Measurements from ENCODE around the gene LRRTM4.

Gene LRRTM4

GRCh38 chr2:77301441-77301840 is 220.7 kb downstream of the LRRTM4 start:
- H2AFZ ChIP-seq (ENCODE audit: low read depth, low read length), result no peak overlapping the region
- H3K27me3 ChIP-seq (ENCODE audit: low read depth, low read length), result no peaks in the 10 kb centered on the region
- H3K36me3 ChIP-seq (replicated peaks; ENCODE audit: low read depth, low read length), result no peaks in the 10 kb centered on the region
- H4K20me1 ChIP-seq (ENCODE audit: insufficient read depth, low read length), result no peaks in the 10 kb centered on the region
- no peak overlapping the region for H3K27ac ChIP-seq (ENCODE audit: low read length)
- no peak overlapping the region for H3K4me3 ChIP-seq (ENCODE audit: low read length)
- no peaks in the 10 kb centered on the region for H3K4me1 ChIP-seq (ENCODE audit: low read length)
- no peaks in the 10 kb centered on the region for H3K79me2 ChIP-seq (ENCODE audit: low read length)
- no peak overlapping the region for H3K9ac ChIP-seq (ENCODE audit: low read length)
- TF ChIP-seq CTCF (IDR thresholded peaks at IDR 0.05; ENCODE audit: low read depth, low read length) (no peak), EZH2phosphoT487 (IDR thresholded peaks at IDR 0.05; ENCODE audit: low read depth) (no peak)
- H3K9me3 ChIP-seq (ENCODE audit: insufficient read depth, low read length), result no peaks in the 10 kb centered on the region
- no peak overlapping the region for H3K4me2 ChIP-seq (ENCODE audit: low read length)

- Histone ChIP-seq H4K20me1 (ENCODE audit: insufficient read depth, low read length) (no peaks in the 10 kb centered on the region), H3K9me3 (ENCODE audit: insufficient read depth, low read length) (no peaks in the 10 kb centered on the region), H3K4me1 (ENCODE audit: low read length) (no peaks in the 10 kb centered on the region), H3K36me3 (replicated peaks; ENCODE audit: low read depth, low read length) (no peaks in the 10 kb centered on the region), H3K27ac (ENCODE audit: low read length) (no peak overlapping the region), H3K27me3 (ENCODE audit: low read depth, low read length) (no peaks in the 10 kb centered on the region), H3K9ac (ENCODE audit: low read length) (no peak overlapping the region), H3K4me2 (ENCODE audit: low read length) (no peak overlapping the region), H3K79me2 (ENCODE audit: low read length) (no peaks in the 10 kb centered on the region), H3K4me3 (ENCODE audit: low read length) (no peak overlapping the region), H2AFZ (ENCODE audit: low read depth, low read length) (no peak overlapping the region)
- TF ChIP-seq EZH2phosphoT487 (IDR thresholded peaks at IDR 0.05; ENCODE audit: low read depth) (no peak), CTCF (IDR thresholded peaks at IDR 0.05; ENCODE audit: low read depth, low read length) (no peak)
Observed at GRCh38 chr2:77296791-77297190, 225.4 kb downstream of the LRRTM4 start.

DNA sequence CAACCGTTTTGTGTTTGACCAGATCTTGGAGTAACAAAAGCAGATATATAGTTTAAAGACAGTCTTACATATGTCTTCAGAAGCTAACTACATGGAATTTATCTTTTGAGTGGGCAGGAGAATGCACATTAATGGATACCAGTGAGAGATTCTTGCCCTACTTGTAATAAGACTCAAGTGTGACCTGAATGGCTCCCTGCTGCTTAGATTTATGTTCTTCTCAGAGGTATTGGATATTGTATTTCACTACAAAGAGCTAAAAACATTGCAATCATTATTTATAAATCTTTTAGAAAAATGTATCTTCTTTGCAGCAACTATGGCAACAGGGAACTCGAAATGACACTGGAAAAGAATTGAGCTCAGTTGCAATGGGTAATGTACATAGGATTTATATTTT is 227.7 kb downstream of the LRRTM4 start:
- H3K4me1 ChIP-seq (ENCODE audit: low read length), result no peaks in the 10 kb centered on the region
- TF ChIP-seq EZH2phosphoT487 (IDR thresholded peaks at IDR 0.05; ENCODE audit: low read depth) (no peak), CTCF (IDR thresholded peaks at IDR 0.05; ENCODE audit: low read depth, low read length) (no peak)
- no peak overlapping the region for H3K27ac ChIP-seq (ENCODE audit: low read length)
- H3K79me2 ChIP-seq (ENCODE audit: low read length), result no peaks in the 10 kb centered on the region
- H3K4me2 ChIP-seq (ENCODE audit: low read length), result no peak overlapping the region
- no peak overlapping the region for H3K9ac ChIP-seq (ENCODE audit: low read length)
- H2AFZ ChIP-seq (ENCODE audit: low read depth, low read length), result no peak overlapping the region
- H3K4me3 ChIP-seq (ENCODE audit: low read length), result no peak overlapping the region
- H3K27me3 ChIP-seq (ENCODE audit: low read depth, low read length), result no peaks in the 10 kb centered on the region
- no peaks in the 10 kb centered on the region for H3K9me3 ChIP-seq (ENCODE audit: insufficient read depth, low read length)
- H4K20me1 ChIP-seq (ENCODE audit: insufficient read depth, low read length), result no peaks in the 10 kb centered on the region
- no peaks in the 10 kb centered on the region for H3K36me3 ChIP-seq (replicated peaks; ENCODE audit: low read depth, low read length)

- Histone ChIP-seq H3K36me3 (replicated peaks; ENCODE audit: low read depth, low read length) (no peaks in the 10 kb centered on the region), H4K20me1 (ENCODE audit: insufficient read depth, low read length) (no peaks in the 10 kb centered on the region), H3K9me3 (ENCODE audit: insufficient read depth, low read length) (no peaks in the 10 kb centered on the region), H3K4me3 (ENCODE audit: low read length) (no peak overlapping the region), H3K79me2 (ENCODE audit: low read length) (no peaks in the 10 kb centered on the region), H3K27ac (ENCODE audit: low read length) (no peak overlapping the region), H2AFZ (ENCODE audit: low read depth, low read length) (no peak overlapping the region), H3K4me1 (ENCODE audit: low read length) (no peaks in the 10 kb centered on the region), H3K4me2 (ENCODE audit: low read length) (no peak overlapping the region), H3K27me3 (ENCODE audit: low read depth, low read length) (no peaks in the 10 kb centered on the region), H3K9ac (ENCODE audit: low read length) (no peak overlapping the region)
- TF ChIP-seq CTCF (IDR thresholded peaks at IDR 0.05; ENCODE audit: low read depth, low read length) (no peak), EZH2phosphoT487 (IDR thresholded peaks at IDR 0.05; ENCODE audit: low read depth) (no peak)
Observed at GRCh38 chr2:77284353-77284752, 237.8 kb downstream of the LRRTM4 start.

Measured in OCI-LY3 (cell line).